ENCODE results near the gene SNRPA.
"Not testable (repeated sequence)": the region's sequence is repeated elsewhere in the genome, so short reads cannot be mapped to it uniquely, and the experiment has no call there.

The SNRPA gene

DNA sequence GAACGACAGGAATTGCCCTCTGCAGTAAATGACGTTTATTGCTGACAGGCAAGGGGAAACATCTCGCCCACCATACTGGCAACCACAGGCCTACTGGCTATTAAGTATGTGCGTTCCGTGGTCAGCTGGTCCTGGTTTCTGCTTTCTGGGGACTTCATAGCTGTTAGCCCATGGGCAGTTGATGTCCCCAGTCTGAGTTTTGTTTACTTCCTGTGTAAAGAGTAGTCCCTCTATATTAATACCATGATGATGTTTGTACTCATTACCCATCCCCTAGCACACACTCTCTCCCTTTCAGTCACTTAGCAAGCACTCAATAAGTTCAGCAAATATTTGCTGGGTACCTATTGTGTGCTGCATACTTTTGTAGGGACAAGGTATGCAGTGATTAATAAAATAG is 17.9 kb downstream of the SNRPA start:
- H3K4me3 ChIP-seq (ENCODE audit: low read depth, low read length): no peak overlapping the region
- TF ChIP-seq, protein P1, sequence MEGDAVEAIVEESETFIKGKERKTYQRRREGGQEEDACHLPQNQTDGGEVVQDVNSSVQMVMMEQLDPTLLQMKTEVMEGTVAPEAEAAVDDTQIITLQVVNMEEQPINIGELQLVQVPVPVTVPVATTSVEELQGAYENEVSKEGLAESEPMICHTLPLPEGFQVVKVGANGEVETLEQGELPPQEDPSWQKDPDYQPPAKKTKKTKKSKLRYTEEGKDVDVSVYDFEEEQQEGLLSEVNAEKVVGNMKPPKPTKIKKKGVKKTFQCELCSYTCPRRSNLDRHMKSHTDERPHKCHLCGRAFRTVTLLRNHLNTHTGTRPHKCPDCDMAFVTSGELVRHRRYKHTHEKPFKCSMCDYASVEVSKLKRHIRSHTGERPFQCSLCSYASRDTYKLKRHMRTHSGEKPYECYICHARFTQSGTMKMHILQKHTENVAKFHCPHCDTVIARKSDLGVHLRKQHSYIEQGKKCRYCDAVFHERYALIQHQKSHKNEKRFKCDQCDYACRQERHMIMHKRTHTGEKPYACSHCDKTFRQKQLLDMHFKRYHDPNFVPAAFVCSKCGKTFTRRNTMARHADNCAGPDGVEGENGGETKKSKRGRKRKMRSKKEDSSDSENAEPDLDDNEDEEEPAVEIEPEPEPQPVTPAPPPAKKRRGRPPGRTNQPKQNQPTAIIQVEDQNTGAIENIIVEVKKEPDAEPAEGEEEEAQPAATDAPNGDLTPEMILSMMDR (IDR thresholded peaks at IDR 0.05; ENCODE audit: low read depth, low read length, missing control alignments): no peak
- DNase-seq (ENCODE audit: low read depth): no peak

DNA sequence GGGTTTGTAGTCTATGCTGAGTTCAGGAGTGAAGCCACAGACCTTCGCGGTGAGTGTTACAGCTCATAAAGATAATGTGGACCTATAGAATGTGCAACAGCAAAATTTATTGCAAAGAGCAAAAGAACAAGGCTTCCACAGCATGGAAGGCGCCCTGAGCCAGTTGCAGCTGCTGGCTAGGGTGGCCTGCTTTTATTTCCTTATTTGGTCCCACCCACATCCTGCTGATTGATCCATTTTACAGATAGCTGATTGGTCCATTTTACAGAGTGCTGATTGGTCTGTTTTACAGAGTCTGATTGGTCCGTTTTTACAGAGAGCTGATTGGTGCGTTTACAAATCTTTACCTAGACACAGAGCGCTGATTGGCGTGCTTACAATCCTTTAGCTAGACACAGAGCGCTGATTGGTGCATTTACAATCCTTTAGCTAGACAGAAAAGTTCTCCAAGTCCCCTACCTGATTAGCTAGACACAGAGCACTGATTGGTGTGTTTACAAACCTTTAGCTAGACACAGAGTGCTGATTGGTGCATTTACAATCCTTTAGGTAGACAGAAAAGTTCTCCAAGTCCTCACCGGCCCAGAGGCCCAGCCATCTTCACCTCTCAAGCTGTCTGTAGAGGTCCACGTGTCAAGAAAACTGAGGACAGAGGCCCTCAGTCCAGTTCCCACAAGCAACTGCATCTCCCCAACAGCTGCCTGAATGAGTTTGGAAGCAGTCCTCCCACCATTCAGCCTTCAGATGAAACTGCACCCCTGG is 20.3 kb downstream of the SNRPA start:
- not testable (repeated sequence) for DNase-seq (ENCODE audit: low read depth)

DNA sequence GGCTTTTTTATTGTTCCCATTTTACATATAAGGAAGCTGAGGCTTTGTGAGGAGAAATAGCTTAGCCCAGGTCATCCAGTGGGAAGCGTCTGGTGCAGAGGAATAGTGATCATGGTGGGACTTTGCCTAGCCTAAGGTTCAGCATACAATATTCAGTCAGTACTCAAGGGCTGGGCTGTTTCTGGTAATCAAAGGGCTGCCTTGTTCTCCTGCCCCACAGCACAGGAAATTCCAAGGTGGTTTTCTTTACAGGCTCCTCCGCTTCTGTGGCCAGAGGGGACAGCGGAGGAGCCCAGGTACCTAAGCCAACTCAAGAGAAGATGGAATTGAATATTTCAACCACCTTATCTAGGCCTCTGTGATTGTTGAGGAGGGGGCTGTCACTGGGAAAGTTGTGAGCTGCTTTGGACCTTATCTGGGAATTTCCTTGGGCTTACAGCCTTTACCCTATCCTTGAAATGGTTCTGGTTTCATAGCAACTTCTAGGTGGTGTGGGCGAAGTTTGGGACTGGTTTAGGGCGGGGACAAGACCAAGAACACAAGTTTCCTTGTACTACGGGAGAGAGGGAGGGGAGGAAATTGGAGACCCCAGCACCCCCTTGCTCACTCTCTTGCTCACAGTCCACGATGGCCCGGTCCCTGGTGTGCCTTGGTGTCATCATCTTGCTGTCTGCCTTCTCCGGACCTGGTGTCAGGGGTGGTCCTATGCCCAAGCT is 24.1 kb downstream of the SNRPA start, which contains the start of gene MIA:
Gene MIA, plus strand, starts transcription at position 606 of the 716 bp plus-strand sequence. Its CDS starts 22 bp downstream, at position 628.
- no peak within 1 kb of the TSS for H3K4me3 ChIP-seq (ENCODE audit: low read depth, low read length)
- TF ChIP-seq, protein P1 (IDR thresholded peaks at IDR 0.05; ENCODE audit: low read depth, low read length, missing control alignments): no peak
- DNase-seq (ENCODE audit: low read depth): no peak

More for the DNA sequence above, 20.3 kb downstream of the SNRPA start:
- H3K4me3 ChIP-seq (ENCODE audit: low read depth, low read length): not testable (repeated sequence)

DNA sequence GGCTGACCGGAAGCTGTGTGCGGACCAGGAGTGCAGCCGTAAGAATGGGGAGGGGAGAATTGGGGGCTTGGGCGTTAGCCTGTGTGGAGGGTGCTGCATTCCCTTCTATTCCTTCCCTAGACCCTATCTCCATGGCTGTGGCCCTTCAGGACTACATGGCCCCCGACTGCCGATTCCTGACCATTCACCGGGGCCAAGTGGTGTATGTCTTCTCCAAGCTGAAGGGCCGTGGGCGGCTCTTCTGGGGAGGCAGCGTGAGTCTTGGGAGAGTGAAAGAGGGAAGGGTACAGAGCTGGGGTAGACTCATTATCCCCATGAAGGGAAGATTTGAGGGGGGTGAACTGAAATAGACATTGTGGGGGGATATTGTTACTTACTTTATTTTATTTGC is 24.6 kb downstream of the SNRPA start:
- TF ChIP-seq, protein P1 (IDR thresholded peaks at IDR 0.05; ENCODE audit: low read depth, low read length, missing control alignments): no peak
- no peak for DNase-seq (ENCODE audit: low read depth)
- no peak overlapping the region for H3K4me3 ChIP-seq (ENCODE audit: low read depth, low read length)

DNA sequence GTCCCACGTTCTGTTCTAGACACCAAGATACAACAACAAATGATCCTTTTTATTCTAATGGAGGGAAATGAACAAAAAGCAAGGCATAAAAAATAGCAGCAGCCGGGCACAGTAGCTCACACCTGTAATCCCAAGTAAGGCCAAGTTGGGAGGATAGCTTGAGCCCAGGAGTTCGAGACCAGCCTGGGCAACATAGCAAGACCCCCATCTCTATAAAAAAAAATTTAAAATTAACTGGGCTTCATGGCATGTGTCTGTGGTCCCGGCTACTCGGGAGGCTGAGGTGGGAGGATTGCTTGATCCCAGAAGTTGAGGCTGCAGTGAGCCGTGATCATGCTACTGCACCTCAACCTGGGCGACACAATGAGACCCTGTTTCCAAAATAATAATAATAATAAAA is 25.4 kb downstream of the SNRPA start:
- TF ChIP-seq, protein P1 (IDR thresholded peaks at IDR 0.05; ENCODE audit: low read depth, low read length, missing control alignments): no peak
- no peak for DNase-seq (ENCODE audit: low read depth)
- H3K4me3 ChIP-seq (ENCODE audit: low read depth, low read length): no peak overlapping the region

DNA sequence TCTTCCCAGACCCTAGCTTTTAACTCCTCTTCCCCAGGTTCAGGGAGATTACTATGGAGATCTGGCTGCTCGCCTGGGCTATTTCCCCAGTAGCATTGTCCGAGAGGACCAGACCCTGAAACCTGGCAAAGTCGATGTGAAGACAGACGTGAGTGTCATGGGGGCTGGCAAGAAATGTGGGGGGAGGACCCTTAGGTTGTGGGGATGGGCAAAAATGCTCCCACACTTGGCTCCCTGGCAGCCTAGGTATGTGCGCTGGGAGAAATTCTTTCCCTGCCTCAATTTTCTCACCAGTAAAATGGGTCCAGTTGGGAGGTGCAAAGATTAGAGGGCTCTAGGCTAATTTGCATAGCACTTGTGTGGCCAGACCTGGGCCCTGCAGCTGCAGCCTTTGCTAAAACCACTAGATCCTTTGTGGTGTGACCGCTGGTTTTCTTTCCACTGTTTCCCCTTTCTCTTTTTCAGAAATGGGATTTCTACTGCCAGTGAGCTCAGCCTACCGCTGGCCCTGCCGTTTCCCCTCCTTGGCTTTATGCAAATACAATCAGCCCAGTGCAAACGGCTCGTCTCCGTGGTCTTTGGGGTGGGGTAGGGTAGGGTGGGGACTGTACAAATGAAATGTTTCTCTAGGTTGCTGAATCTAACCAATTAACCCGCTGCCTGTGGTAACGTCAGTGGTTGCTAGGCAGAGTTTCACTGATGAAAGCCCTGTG is 26.1 kb downstream of the SNRPA start:
- peak; percentile 99 for DNase-seq (ENCODE audit: low read depth)
- TF ChIP-seq, protein P1 (IDR thresholded peaks at IDR 0.05; ENCODE audit: low read depth, low read length, missing control alignments): no peak
- H3K4me3 ChIP-seq (ENCODE audit: low read depth, low read length): peak overlapping the region; percentile 70

DNA sequence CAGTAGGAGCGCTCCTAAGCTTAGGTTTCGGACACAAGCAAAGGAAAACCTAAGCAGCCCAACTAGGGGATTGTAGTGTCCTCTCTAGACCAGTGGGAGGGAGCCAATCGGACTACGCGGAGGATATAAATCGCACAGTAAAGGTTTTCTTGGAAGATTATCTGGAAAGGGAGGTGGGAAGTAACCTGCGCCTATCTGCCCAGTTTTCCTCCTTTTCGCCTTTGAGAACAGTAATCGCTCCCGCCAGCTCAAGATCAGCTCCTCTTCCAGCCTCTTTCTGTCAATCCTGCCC is 26.6 kb downstream of the SNRPA start:
- H3K4me3 ChIP-seq (ENCODE audit: low read depth, low read length): peak overlapping the region; percentile 70
- TF ChIP-seq, protein P1 (IDR thresholded peaks at IDR 0.05; ENCODE audit: low read depth, low read length, missing control alignments): no peak
- no peak for DNase-seq (ENCODE audit: low read depth)

Data from GM12864 (cell line).